MM.1S (cell line): ENCODE results near the gene KIF1C.

Source experiments
- CTCF ChIP-seq: fragments of 300-600 bp; sonication (generic); IDR thresholded peaks from 2 replicates; pipeline ENCODE4 v1.5.1; 2016; ENCODE audit warnings: antibody characterized with exemption, low read length, mixed read lengths
- EZH2phosphoT487 ChIP-seq: fragments of 300-600 bp; sonication (generic); IDR thresholded peaks from 2 replicates; pipeline ENCODE4 v1.6.1; 2018; ENCODE audit warnings: antibody characterized with exemption, low read length

GRCh38 chr17:5077781-5078105 is 80.0 kb downstream of the KIF1C start:
- TF ChIP-seq CTCF (no peak), EZH2phosphoT487 (no peak)
